ENCODE measurements around the gene RGS11. TPM values are rescaled to one million over a fixed set of nuclear protein-coding genes. Genes with fewer than 3 reads are reported as not detected.

RGS11 gene
- total and polyA plus RNA-seq, 12 donors, result 0.83 to 98.6 (median 6.1) TPM

GRCh38 chr16:285146-286055 is 9.7 kb upstream of the RGS11 start:
- Histone ChIP-seq H3K9me3 (replicated peaks in 1 of 3) (no peaks in the 10 kb centered on the region), H3K27ac (no peak overlapping the region), H3K27me3 (peaks cover 11% of the 10 kb centered on the region), H3K4me3 (no peak overlapping the region), H3K4me1 (replicated peaks in 1 of 2) (peaks cover 0 to 5% of the 10 kb centered on the region in 2 donors), H3K36me3 (replicated peaks in 1 of 2) (peaks cover 0 to 17% of the 10 kb centered on the region in 2 donors)
- DNase-seq, result no peak
- TF ChIP-seq, protein P1, sequence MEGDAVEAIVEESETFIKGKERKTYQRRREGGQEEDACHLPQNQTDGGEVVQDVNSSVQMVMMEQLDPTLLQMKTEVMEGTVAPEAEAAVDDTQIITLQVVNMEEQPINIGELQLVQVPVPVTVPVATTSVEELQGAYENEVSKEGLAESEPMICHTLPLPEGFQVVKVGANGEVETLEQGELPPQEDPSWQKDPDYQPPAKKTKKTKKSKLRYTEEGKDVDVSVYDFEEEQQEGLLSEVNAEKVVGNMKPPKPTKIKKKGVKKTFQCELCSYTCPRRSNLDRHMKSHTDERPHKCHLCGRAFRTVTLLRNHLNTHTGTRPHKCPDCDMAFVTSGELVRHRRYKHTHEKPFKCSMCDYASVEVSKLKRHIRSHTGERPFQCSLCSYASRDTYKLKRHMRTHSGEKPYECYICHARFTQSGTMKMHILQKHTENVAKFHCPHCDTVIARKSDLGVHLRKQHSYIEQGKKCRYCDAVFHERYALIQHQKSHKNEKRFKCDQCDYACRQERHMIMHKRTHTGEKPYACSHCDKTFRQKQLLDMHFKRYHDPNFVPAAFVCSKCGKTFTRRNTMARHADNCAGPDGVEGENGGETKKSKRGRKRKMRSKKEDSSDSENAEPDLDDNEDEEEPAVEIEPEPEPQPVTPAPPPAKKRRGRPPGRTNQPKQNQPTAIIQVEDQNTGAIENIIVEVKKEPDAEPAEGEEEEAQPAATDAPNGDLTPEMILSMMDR (IDR thresholded peaks at IDR 0.05), result no peak
- no peak for TF ChIP-seq POLR2A (IDR thresholded peaks at IDR 0.05)
- WGBS, 4 donors, result 76 to 89% (median 83%) methylated on average over 21 to 48 of the region's 48 CpGs
- intact Hi-C loops (cut with DNase I), result no loop called here

- Histone ChIP-seq H3K4me1 (replicated peaks in 1 of 2) (peaks cover 0 to 5% of the 10 kb centered on the region in 2 donors), H3K36me3 (replicated peaks in 1 of 2) (peaks cover 0 to 15% of the 10 kb centered on the region in 2 donors), H3K9me3 (replicated peaks in 1 of 3) (no peaks in the 10 kb centered on the region), H3K4me3 (no peak overlapping the region), H3K27me3 (peaks cover 14% of the 10 kb centered on the region), H3K27ac (no peak overlapping the region)
- DNase-seq, result no peak
- TF ChIP-seq, protein P1 (IDR thresholded peaks at IDR 0.05), result no peak
- TF ChIP-seq POLR2A (IDR thresholded peaks at IDR 0.05), result no peak
- WGBS, 4 donors, result 92 to 94% (median 94%) methylated on average over 23 to 52 of the region's 52 CpGs
- intact Hi-C loops (cut with DNase I), result no loop called here
These were observed 8.7 kb upstream of the RGS11 start for GRCh38 chr16:284204-285120.

- no peak within 1 kb of the TSS for H3K4me3 ChIP-seq
- H3K36me3 ChIP-seq (replicated peaks in 1 of 2), result peaks cover 0 to 9% of the 10 kb centered on the region in 2 donors
- no peak within 1 kb of the TSS for H3K27ac ChIP-seq
- DNase-seq, result no peak
- WGBS, 4 donors, result 67 to 80% (median 76%) methylated on average over 8 to 25 of the region's 25 CpGs
- no peak for TF ChIP-seq POLR2A (IDR thresholded peaks at IDR 0.05)
- TF ChIP-seq, protein P1 (IDR thresholded peaks at IDR 0.05), result no peak
- H3K9me3 ChIP-seq (replicated peaks in 1 of 3), result no peaks in the 10 kb centered on the region
- peaks cover 0 to 5% of the 10 kb centered on the region in 2 donors for H3K4me1 ChIP-seq (replicated peaks in 1 of 2)
- peaks cover 14% of the 10 kb centered on the region for H3K27me3 ChIP-seq
- intact Hi-C loops (cut with DNase I), result no loop called here
These were observed 7.5 kb upstream of the RGS11 start, which contains the start of gene PDIA2 for GRCh38 chr16:283033-283805. TSS of gene PDIA2 (plus strand) at chr16:283164. CDS start at chr16:283170, 6 bp downstream.
